ENCODE data around the gene CNN1. TPM values are rescaled to one million over a fixed set of nuclear protein-coding genes. Genes with fewer than 3 reads are reported as not detected.
A peak's percentile ranks its signal among the peaks of the same experiment; 100 is the strongest.

Gene CNN1
- polyA plus RNA-seq, 2 of the 4 experiments (the other 2 are of a cell fraction) = 0.62 to 0.96 TPM

DNA sequence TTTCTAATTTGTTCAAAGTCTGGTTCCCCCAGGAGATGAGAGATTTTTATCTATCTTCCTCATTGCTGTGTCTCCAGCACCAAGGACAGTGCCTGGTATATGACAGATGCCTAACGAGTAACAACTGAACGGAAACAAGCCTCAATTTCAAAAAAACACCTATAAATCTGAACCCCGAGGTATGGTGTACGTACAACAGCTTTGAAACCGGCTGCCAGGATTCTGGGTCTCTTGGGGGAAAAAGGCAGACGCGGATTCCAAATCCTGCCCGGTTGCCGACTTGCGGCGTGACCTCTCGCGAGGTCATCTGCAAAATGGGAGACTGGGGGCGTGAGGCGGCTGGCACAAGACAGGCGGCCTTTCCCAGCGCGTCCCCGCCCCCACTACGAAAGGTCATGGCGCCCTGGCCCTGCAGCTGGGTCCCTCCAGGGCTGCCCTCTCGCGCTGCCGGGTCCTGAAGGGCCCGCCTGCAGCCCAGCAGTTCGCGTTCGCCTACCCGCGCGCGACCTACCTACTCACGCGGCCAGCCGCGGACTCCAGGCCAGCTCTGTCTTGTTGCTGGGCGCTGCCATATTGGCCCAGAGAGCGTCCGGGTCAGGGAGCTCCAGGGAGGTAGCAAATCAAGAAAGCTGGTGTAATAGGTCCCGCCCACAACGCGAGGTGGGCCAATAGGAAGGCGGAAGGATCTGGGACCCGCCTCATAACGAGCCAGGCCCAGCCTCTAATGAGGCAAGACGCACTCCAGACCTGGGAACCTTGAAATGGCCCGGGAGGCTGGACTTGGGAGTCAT, 9.9 kb upstream of the CNN1 start, which contains the start of gene ECSIT (continued):
- TF ChIP-seq SMC3 (IDR thresholded peaks at IDR 0.05) (no peak), HOXA7 (CRISPR knock-in tag; IDR thresholded peaks at IDR 0.05) (no peak), RAD21 (conservative IDR thresholded peaks at IDR 0.05 in 1 of 2, IDR thresholded peaks at IDR 0.05 in 1 of 2) (no peak), USF2 (IDR thresholded peaks at IDR 0.05) (no peak), TP53 (CRISPR knock-in tag; IDR thresholded peaks at IDR 0.05) (no peak), MYC (IDR thresholded peaks at IDR 0.05; ENCODE audit: borderline replicate concordance, low read length) (no peak; the same call in 1 of the 2 replicates), MAFK (IDR thresholded peaks at IDR 0.05; ENCODE audit: partially characterized antibody) (no peak), FOXS1 (CRISPR knock-in tag; IDR thresholded peaks at IDR 0.05) (no peak), ZC3H11A (IDR thresholded peaks at IDR 0.05) (no peak), GATA3 (IDR thresholded peaks at IDR 0.05; ENCODE audit: borderline replicate concordance) (no peak), FOSB (CRISPR knock-in tag; IDR thresholded peaks at IDR 0.05) (no peak), ZNF302 (CRISPR knock-in tag; IDR thresholded peaks at IDR 0.05) (no peak), HOXB13 (CRISPR knock-in tag; IDR thresholded peaks at IDR 0.05; ENCODE audit: low read depth) (no peak), ZSCAN20 (CRISPR knock-in tag; IDR thresholded peaks at IDR 0.05) (no peak), TFCP2L1 (CRISPR knock-in tag; IDR thresholded peaks at IDR 0.05) (no peak), CBX8 (IDR thresholded peaks at IDR 0.05) (no peak), CBX2 (IDR thresholded peaks at IDR 0.05; ENCODE audit: borderline replicate concordance, low read depth) (no peak), RNF2 (IDR thresholded peaks at IDR 0.05; ENCODE audit: borderline replicate concordance, low read depth) (no peak), FOSL2 (IDR thresholded peaks at IDR 0.05) (no peak), FOSL2 (CRISPR knock-in tag; IDR thresholded peaks at IDR 0.05) (no peak), HES2 (IDR thresholded peaks at IDR 0.05) (no peak), NFE2L2 (conservative IDR thresholded peaks at IDR 0.05; ENCODE audit: low read length) (no peak), POLR2AphosphoS2 (conservative IDR thresholded peaks at IDR 0.05; ENCODE audit: low read length) (no peak)
- TF ChIP-seq, protein P1, sequence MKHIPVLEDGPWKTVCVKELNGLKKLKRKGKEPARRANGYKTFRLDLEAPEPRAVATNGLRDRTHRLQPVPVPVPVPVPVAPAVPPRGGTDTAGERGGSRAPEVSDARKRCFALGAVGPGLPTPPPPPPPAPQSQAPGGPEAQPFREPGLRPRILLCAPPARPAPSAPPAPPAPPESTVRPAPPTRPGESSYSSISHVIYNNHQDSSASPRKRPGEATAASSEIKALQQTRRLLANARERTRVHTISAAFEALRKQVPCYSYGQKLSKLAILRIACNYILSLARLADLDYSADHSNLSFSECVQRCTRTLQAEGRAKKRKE (CRISPR knock-in tag; IDR thresholded peaks at IDR 0.05; ENCODE audit: low read depth) = no peak
- TF ChIP-seq, protein P2, sequence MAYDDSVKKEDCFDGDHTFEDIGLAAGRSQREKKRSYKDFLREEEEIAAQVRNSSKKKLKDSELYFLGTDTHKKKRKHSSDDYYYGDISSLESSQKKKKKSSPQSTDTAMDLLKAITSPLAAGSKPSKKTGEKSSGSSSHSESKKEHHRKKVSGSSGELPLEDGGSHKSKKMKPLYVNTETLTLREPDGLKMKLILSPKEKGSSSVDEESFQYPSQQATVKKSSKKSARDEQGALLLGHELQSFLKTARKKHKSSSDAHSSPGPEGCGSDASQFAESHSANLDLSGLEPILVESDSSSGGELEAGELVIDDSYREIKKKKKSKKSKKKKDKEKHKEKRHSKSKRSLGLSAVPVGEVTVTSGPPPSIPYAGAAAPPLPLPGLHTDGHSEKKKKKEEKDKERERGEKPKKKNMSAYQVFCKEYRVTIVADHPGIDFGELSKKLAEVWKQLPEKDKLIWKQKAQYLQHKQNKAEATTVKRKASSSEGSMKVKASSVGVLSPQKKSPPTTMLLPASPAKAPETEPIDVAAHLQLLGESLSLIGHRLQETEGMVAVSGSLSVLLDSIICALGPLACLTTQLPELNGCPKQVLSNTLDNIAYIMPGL (CRISPR knock-in tag; IDR thresholded peaks at IDR 0.05; ENCODE audit: borderline replicate concordance) = no peak

- CTCF ChIA-PET = interaction anchor here (0.9 kb wide), 1 partner anchor 8 kb away, joined by 4 read pairs; the partner anchor contains the start of gene CNN1
- WGBS (ENCODE audit: missing lambda C conversion rate) = 47% methylated on average over 9 of the region's 9 CpGs
- POLR2A ChIA-PET = no interaction called here
- no peak for TF ChIP-seq HEYL (CRISPR knock-in tag; IDR thresholded peaks at IDR 0.05)
- no peak for TF ChIP-seq ZC3H11A (IDR thresholded peaks at IDR 0.05)
- TF ChIP-seq RNF2 (IDR thresholded peaks at IDR 0.05; ENCODE audit: borderline replicate concordance, low read depth) = no peak
- no peak for TF ChIP-seq EP300 (IDR thresholded peaks at IDR 0.05)
- TF ChIP-seq EHMT2 (IDR thresholded peaks at IDR 0.05; ENCODE audit: low read depth) = no peak
- no peak for TF ChIP-seq BCL3 (IDR thresholded peaks at IDR 0.05)
- no peak for TF ChIP-seq MAZ (IDR thresholded peaks at IDR 0.05; ENCODE audit: borderline replicate concordance, low read depth, low read length)
- TF ChIP-seq CBX2 (IDR thresholded peaks at IDR 0.05; ENCODE audit: borderline replicate concordance, low read depth) = no peak
- peak; percentile 48; the same call in 1 of the 2 replicates for TF ChIP-seq E2F6 (IDR thresholded peaks at IDR 0.05; ENCODE audit: borderline replicate concordance, low read depth)
- TF ChIP-seq BHLHE40 (IDR thresholded peaks at IDR 0.05; ENCODE audit: low read depth, low read length) = peak; percentile 65
- TF ChIP-seq, protein P1 (CRISPR knock-in tag; IDR thresholded peaks at IDR 0.05; ENCODE audit: low read depth) = no peak
- no peak for TF ChIP-seq FOXS1 (CRISPR knock-in tag; IDR thresholded peaks at IDR 0.05)
Observed at GRCh38 chr19:11530432-11530831, 8.2 kb upstream of the CNN1 start.

More at GRCh38 chr19:11530432-11530831, 8.2 kb upstream of the CNN1 start:
- ATAC-seq = peak in 1 of 2 experiments; percentile 18; a peak in 3 of 6 replicates
- Histone ChIP-seq H3K9me3 (no peaks in the 10 kb centered on the region), H3K4me3 (no peak overlapping the region), H3K4me2 (no peak overlapping the region), H3K27ac (peak overlapping the region in 1 of 2 experiments; percentile 50; a peak in 2 of 6 replicates), H3K4me1 (peaks cover 24% of the 10 kb centered on the region)
- peak; percentile 56 to 89 for DNase-seq (ENCODE audit: low read depth in 1 of 2, low spot score in 1 of 2)
- no peak for FAIRE-seq

Data from A549 (cell line).